Middle frontal gyrus (tissue), 1 donor: ENCODE results near the gene BLOC1S4.
"Not testable (repeated sequence)": the region's sequence is repeated elsewhere in the genome, so short reads cannot be mapped to it uniquely, and the experiment has no call there.

Experiments used
- DNase-seq: peaks from one replicate; pipeline ENCODE4 v3.0.0-alpha.2; 2015; ENCODE audit warnings: low spot score; ENCODE audit errors: extremely low spot score

The BLOC1S4 gene

GRCh38 chr4:6734165-6734786 lies 18.3 kb downstream of the BLOC1S4 start:
- no peak for DNase-seq

DNA sequence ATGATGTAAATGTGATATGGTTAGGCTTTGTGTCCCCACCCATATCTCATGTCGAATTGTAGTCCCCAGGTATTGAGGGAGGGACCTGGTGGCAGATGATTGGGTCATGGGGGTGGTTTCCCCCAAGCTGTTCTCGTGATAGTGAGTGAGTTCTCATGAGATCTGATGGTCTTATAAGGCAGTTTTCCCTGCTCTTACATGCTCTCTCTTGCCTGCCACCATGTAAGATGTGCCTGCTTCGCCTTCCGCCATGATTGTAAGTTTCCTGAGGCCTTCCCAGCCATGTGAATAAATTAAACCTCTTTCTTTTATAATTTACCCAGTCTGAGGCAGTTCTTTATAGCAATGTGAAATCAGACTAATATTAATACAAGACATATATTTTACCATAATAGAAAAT lies 23.9 kb downstream of the BLOC1S4 start:
- DNase-seq, result no peak

DNA sequence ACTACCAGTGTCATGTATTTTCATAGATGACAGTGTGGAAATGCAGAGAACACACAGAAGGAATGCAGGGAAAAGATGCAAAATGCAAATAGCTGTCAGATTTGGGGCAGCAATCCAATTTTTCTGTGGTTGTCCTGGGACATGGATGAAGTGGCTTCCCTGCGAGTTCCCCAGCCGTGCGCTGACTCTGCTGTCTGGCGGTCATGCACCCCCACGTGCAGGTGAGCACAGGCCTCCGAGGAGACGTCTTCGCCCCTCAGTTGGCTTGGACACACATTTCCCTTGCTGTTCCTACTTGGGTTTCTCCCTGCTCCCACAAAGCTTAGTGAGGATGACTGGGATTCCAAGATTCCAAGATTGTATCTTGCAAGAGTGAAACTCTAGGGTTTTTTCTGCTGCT lies 24.4 kb downstream of the BLOC1S4 start:
- DNase-seq, result no peak

GRCh38 chr4:6742507-6742906 lies 26.5 kb downstream of the BLOC1S4 start:
- DNase-seq, result no peak

- DNase-seq, result no peak
These were observed 27.0 kb downstream of the BLOC1S4 start for GRCh38 chr4:6742989-6743388.

DNA sequence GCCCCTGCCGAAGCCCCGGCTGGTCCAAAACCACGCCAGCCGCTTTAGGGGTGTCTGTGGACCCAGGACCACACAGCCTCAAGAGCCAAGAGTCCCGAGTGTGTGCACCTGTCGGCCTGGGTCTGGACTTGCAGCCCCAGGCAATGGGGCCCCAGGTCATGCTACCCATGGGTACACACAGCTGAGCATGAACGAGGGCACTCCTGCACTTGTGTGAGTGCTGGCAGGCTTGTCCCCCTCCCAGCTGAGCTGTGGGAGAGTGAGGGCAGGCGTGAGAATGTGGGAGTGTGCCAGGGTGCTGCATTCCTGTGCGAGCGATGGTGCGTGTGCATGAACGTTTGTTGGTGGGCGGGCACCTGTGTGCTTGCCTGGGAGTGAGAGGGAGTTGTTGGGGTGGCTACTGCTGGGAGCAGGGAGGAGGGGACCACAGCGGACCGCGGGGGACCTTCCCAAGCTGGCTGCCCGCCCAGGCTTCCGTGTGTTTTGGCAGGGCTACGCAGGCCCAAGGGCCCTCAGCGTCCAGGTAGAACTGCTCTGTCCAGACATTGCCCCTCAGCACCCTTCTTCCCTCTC lies 30.8 kb downstream of the BLOC1S4 start:
- no peak for DNase-seq

- DNase-seq, result no peak
These were observed 31.5 kb downstream of the BLOC1S4 start for GRCh38 chr4:6747294-6748051.

GRCh38 chr4:6748286-6748685 lies 32.3 kb downstream of the BLOC1S4 start:
- no peak for DNase-seq

GRCh38 chr4:6749340-6750171 lies 33.6 kb downstream of the BLOC1S4 start:
- DNase-seq, result no peak

DNA sequence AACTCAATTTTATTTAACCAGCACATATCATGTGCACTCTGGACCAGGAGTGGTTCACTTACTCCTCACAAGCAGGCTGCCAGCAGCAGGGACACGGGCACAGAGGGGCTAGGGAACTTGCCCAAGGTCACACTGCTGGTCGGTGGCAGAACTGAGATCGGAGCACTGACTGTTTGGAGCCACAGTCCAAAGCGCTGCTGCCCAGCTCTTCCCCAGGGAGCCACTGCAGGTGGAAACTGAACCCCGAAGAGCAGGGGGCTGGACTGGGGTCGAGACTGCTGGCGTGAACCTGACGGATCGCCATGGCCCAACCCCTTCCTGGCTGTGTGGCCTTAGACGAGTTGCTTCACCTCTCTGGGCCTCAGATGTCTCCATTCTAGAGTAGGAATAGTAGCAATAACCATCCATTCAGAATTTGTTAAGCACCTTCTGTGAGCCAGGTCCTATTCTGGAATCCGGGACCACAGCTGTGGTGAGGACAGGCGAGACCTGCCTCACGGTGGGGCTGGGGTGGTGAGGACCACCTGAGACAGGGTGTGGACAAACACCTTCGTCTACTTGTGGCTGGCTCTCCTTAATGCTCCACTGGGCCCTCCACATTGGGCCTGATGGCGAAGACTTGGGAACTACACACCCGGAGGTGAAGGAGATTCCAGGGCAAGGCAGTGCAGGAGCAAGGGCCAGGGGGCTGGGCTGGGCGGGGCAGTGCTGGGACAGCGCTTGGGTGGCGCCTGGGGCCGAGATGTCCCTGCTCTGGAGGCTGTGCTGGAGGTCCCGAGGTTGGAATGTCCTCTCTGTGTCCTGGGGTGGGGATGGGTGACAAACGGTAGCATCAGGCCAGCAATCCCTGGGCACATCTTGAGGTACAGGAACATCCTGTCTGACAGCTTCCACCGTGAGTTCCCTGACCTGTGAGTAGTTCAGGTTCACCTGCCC lies 34.6 kb downstream of the BLOC1S4 start:
- DNase-seq, result no peak

DNA sequence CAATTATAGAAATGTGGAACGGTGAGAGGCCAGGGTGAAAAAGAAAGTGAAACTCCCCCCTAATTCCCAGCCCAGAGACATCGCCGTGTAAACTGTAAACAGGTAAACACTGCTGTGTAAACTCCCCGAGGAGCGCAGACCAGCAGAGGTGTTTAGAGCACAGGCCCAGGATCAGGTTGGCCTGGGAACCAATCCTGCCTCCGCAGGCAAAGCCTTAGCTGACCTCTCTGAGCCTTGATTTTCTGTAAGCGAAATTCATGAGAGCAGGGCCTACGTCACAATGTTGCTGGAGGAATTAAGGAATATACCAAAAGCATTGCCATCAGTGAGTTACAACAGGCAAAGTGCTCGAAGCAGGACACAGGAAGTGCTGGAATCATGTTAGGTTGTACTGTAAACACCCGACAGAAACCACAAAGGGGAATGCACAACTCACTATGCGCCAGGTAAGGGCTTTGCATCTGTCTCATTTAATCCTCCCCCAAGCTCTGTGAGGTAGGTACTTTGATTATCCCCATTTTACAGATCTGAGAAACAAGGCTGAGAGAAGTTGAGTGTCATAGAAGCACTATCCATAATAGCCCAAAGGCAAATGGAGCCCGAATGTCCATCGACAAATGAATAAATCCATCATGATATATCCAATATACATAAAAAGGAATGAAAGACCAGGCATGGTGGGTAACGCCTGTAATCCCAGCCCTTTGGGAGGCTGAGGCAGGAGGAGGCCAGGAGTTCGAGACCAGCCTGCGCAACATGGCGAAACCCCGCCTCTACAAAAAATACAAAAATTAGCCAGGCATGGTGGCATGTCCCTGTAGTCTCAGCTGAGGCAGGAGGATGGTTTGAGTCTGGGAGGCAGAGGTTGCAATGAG lies 35.9 kb downstream of the BLOC1S4 start:
- no peak for DNase-seq

DNA sequence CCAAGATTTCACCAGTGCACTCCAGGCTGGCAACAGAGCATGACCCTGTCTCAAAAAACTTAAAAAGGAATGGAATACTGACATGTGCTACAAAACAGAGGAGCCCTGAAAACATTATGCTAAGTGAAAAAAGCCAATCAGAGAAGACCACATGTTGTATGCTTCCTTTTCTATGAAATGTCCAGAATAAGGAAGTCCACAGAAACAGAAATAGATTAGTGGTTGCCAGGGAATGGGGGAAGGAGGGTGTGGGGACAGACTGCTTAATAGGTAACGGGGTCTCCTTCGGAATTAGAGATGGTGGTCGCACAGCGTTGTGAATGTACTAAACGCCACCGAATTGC lies 36.5 kb downstream of the BLOC1S4 start:
- DNase-seq, result no peak

DNA sequence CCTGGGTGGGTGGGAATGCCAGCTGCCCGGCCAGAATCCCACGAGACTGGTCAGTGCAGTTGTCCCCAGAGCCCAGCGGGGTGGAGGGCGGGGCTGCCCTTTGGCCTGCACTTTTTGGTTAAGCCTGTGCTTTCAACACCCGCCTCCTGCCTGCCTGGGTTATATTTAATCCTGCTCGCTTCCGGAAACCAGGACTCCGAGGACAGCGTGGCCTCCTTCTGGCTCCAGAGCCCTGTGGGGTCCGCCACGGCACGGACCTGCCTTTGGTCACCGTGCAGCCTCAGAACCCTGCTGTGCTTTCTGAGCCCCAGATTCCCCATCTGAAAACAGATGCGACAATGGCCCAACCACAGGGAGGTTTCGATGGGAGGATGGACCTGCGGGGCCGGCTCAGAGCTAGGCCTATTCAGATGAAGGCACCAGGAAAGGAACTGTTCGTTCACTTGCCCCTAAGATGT lies 37.2 kb downstream of the BLOC1S4 start:
- DNase-seq, result no peak

- DNase-seq, result no peak
These were observed 37.9 kb downstream of the BLOC1S4 start for GRCh38 chr4:6753891-6754290.

- no peak for DNase-seq
These were observed 38.6 kb downstream of the BLOC1S4 start for GRCh38 chr4:6754481-6755087.

DNA sequence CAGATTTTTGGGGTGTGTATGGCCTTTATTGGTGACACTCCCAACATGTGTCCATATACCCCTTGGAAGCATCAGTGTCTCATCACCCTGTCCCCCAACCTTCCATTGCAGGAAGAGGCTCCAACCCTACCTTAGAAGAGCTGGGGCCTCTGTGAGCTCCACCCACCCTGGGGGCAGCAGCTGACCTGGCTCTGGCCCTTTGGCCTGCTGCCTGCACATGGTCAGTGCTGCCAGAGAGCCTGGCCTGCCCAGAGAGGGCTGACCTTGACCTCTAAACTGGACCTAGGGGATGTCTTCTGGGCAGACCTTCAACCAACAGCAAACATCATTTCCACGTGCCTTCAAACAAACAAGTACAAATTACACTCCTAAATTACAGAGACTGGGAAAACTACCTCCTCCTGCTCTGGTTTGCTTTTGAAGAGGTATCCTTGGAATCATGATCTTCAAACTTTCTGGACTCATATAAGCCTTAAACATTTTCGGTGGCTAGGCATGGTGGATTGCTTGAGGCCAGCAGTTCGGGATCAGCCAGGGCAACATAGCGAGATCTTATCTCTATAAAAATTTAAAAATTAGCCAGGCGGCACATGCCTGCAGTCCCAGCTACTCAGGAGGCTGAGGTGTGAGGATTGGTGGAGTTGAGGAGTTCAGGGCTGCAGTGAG lies 39.2 kb downstream of the BLOC1S4 start:
- no peak for DNase-seq

GRCh38 chr4:6756345-6756744 lies 40.4 kb downstream of the BLOC1S4 start:
- not testable (repeated sequence) for DNase-seq

GRCh38 chr4:6758728-6759127 lies 42.8 kb downstream of the BLOC1S4 start:
- DNase-seq, result no peak

DNA sequence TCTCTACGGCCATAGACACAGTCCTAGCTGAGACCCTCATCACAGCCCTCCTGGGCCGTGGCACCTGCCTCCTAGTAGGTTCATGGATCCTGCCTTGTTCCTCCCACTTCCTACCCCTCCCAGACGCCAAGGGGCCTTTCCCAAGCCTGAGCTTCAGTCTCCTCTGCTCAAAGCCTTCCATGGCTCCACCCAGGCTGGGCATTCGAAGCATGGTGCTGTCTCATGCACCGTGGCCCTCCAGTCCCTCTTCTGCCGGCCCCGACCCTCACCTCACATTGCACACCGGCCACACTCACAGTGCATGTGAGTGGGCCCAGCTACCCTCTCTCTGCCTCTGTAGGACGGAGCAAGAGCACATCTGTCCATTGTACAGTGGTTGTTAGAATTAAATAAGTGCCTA lies 44.9 kb downstream of the BLOC1S4 start:
- DNase-seq, result no peak
